Neural progenitor cell (in vitro differentiated cells): ENCODE measurements around the gene C16orf74. TPM values are rescaled to one million over a fixed set of nuclear protein-coding genes. Genes with fewer than 3 reads are reported as not detected.

Source experiments
- DNase-seq: peaks from one replicate; pipeline ENCODE4 v3.0.0-alpha.2; 2016; ENCODE audit warnings: low spot score
- H2AFZ ChIP-seq: fragments of 200-600 bp; sonication (generic); replicated peaks from 2 replicates; pipeline ENCODE4 v1.6.1; 2016; ENCODE audit warnings: antibody characterized with exemption
- H3F3A ChIP-seq: fragments of 200-600 bp; sonication (generic); 2 replicates; pipeline ENCODE4 v1.6.1; 2016; ENCODE audit warnings: antibody characterized with exemption, low read depth
- H3K27ac ChIP-seq: fragments of 200-600 bp; sonication (generic); 2 replicates; pipeline ENCODE4 v1.5.1; 2016; ENCODE audit warnings: mild to moderate bottlenecking
- H3K27me3 ChIP-seq: fragments of 200-600 bp; sonication (generic); 2 replicates; pipeline ENCODE4 v1.6.1; 2016; ENCODE audit warnings: mild to moderate bottlenecking, moderate library complexity
- H3K36me3 ChIP-seq: fragments of 200-600 bp; sonication (generic); 2 replicates; pipeline ENCODE4 v1.5.1; 2016
- H3K4me1 ChIP-seq: fragments of 200-600 bp; sonication (generic); 2 replicates; pipeline ENCODE4 v1.6.1; 2016; ENCODE audit warnings: mixed run types
- H3K4me2 ChIP-seq: fragments of 200-600 bp; sonication (generic); 2 replicates; pipeline ENCODE4 v1.6.1; 2016
- H3K4me3 ChIP-seq: fragments of 200-600 bp; sonication (generic); 2 replicates; pipeline ENCODE4 v1.5.1; 2016
- H3K79me2 ChIP-seq: fragments of 200-600 bp; sonication (generic); 2 replicates; pipeline ENCODE4 v1.6.1; 2016; ENCODE audit warnings: low read depth
- H3K9ac ChIP-seq: fragments of 200-600 bp; sonication (generic); 2 replicates; pipeline ENCODE4 v1.6.1; 2016
- H3K9me3 ChIP-seq: fragments of 200-600 bp; sonication (generic); 2 replicates; pipeline ENCODE4 v1.5.1; 2016; ENCODE audit warnings: low read depth
- H4K20me1 ChIP-seq: fragments of 200-600 bp; sonication (generic); 2 replicates; pipeline ENCODE4 v1.6.1; 2016; ENCODE audit warnings: low read depth
- H3K27ac Mint-ChIP-seq: 3 replicates; pipeline ENCODE4 v1.8.0; 2021; ENCODE audit warnings: mixed read lengths
- H3K27me3 Mint-ChIP-seq: 2 replicates; pipeline ENCODE4 v1.8.0; 2022; ENCODE audit warnings: low read depth, mild to moderate bottlenecking, inconsistent platforms, moderate library complexity, mixed read lengths; ENCODE audit not compliant: insufficient read depth
- H3K36me3 Mint-ChIP-seq: 3 replicates; pipeline ENCODE4 v1.8.0; 2021; ENCODE audit warnings: mixed read lengths
- H3K4me1 Mint-ChIP-seq: 3 replicates; pipeline ENCODE4 v1.8.0; 2021; ENCODE audit warnings: mixed read lengths
- H3K4me3 Mint-ChIP-seq: 3 replicates; pipeline ENCODE4 v1.8.0; 2021; ENCODE audit warnings: mild to moderate bottlenecking, moderate library complexity, mixed read lengths
- H3K9me3 Mint-ChIP-seq: 3 replicates; pipeline ENCODE4 v1.8.0; 2020; ENCODE audit warnings: mixed read lengths
- EZH2 ChIP-seq: fragments of 200-600 bp; sonication (generic); IDR thresholded peaks from 2 replicates; pipeline ENCODE4 v1.6.1; 2017; ENCODE audit warnings: antibody characterized with exemption, mild to moderate bottlenecking, moderate library complexity
- EZH2phosphoT487 ChIP-seq: fragments of 200-600 bp; sonication (generic); IDR thresholded peaks from 2 replicates; pipeline ENCODE4 v1.6.1; 2017; ENCODE audit warnings: antibody characterized with exemption
- total RNA-seq: library from RNA; depleted of rRNA; stranded (reverse); fragments of >200 nt; gene quantifications from 2 replicates; pipeline ENCODE4 v1.2.3, GENCODE V29; 2015; ENCODE audit warnings: low replicate concordance
- TF ChIP-seq, protein P1 (sequence below): fragments of 200-600 bp; sonication (generic); IDR thresholded peaks from 2 replicates; pipeline ENCODE4 v1.5.1; 2017; ENCODE audit warnings: antibody characterized with exemption, mild to moderate bottlenecking

Gene C16orf74
- total RNA-seq, 1 donor from 2014 or later, result not detected

DNA sequence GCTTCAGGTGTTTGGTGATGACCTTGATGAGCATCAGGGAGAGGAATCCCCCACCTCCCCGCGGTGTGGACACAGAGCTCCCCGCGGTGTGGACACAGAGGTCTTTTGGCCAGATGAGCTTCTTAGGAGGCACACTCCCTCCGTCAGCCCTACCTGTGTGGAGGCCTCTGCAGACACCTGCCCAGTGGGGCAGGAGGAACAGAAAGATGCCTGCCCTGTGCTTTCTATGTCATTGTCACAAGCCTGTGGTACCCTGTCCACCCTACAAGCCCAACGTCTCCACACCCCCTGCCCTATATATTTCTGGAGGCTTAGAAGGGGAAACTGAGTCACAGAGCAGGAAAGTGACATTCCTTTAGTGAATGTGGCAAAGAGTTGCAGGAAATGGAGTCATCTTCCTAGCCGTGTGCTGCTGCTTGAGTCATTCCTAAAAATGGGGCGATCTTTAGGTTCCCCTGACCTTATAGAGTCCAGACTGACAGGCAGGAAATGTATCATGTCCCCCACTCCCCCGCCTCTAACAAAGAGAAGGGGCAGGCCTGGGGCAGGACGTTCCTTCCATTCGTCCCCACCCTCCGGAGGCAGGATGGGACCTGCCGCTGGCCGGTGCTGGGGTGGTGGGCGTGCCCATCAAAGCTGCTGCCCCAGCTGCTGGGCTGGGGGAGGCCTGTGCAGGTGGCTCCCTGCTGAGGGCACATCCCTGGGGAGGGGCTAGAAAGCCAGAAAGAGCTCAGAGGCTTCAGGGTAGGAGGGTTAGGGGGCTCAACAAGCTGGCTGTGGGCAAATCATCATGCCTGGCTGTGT lies 1.0 kb upstream of the C16orf74 start:
- no peak for DNase-seq
- Histone ChIP-seq H3F3A (peaks cover 18% of the 10 kb centered on the region), H2AFZ (no peak overlapping the region), H4K20me1 (peaks cover 17% of the 10 kb centered on the region), H3K9me3 (no peaks in the 10 kb centered on the region), H3K4me1 (peaks cover 25% of the 10 kb centered on the region), H3K4me2 (peak overlapping the region; percentile 84), H3K9ac (no peak overlapping the region), H3K27ac (no peak overlapping the region), H3K4me3 (no peak overlapping the region), H3K36me3 (no peaks in the 10 kb centered on the region), H3K27me3 (peaks cover 50% of the 10 kb centered on the region), H3K79me2 (no peaks in the 10 kb centered on the region)
- Mint-ChIP-seq H3K4me1 (peaks cover 17% of the 10 kb centered on the region), H3K27ac (no peak overlapping the region), H3K9me3 (no peaks in the 10 kb centered on the region), H3K27me3 (peaks cover 19% of the 10 kb centered on the region), H3K36me3 (no peaks in the 10 kb centered on the region), H3K4me3 (peak overlapping the region; percentile 70)
- peak; percentile 29 for TF ChIP-seq EZH2
- TF ChIP-seq, protein P1, sequence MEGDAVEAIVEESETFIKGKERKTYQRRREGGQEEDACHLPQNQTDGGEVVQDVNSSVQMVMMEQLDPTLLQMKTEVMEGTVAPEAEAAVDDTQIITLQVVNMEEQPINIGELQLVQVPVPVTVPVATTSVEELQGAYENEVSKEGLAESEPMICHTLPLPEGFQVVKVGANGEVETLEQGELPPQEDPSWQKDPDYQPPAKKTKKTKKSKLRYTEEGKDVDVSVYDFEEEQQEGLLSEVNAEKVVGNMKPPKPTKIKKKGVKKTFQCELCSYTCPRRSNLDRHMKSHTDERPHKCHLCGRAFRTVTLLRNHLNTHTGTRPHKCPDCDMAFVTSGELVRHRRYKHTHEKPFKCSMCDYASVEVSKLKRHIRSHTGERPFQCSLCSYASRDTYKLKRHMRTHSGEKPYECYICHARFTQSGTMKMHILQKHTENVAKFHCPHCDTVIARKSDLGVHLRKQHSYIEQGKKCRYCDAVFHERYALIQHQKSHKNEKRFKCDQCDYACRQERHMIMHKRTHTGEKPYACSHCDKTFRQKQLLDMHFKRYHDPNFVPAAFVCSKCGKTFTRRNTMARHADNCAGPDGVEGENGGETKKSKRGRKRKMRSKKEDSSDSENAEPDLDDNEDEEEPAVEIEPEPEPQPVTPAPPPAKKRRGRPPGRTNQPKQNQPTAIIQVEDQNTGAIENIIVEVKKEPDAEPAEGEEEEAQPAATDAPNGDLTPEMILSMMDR, result no peak

DNA sequence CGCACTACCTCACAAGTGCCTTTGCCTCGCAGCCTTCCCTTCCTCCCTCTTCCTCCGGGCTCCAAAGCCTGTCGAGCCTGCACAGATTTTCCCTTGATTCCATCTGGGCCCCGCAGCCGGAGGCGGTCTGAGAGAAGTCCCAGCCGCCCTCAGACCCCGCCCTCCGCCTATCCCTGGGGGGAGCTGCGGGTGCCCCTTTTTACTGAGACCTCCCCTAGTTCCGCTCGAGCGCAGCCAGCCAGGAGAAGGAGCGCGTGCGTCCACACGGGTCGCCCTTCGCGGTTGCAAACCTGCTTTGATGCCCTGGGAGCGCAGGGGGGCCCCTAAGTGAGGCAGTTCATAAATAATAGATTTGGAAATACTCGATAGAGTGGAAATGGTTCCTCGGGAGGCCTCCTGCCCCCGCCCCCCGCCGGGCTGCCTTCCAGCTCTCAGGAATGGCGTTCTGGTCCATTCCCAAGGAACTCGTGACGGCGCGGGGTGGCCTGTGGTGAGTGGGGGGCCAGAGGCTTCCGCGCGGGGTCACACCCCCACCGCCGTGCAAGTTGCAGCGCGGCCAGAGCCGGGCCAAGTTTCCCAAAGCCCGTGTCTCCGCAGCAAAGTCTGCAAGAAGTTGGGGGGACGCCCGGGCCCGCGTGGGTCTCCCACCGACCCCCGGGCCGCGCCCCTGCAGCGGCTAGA lies 610 bp downstream of the C16orf74 start:
- Mint-ChIP-seq H3K27me3 (peaks cover 19% of the 10 kb centered on the region), H3K27ac (no peak overlapping the region), H3K4me3 (peak overlapping the region; percentile 87), H3K36me3 (no peaks in the 10 kb centered on the region), H3K9me3 (no peaks in the 10 kb centered on the region), H3K4me1 (peaks cover 11% of the 10 kb centered on the region)
- Histone ChIP-seq H3F3A (peaks cover 18% of the 10 kb centered on the region), H3K4me1 (peaks cover 27% of the 10 kb centered on the region), H3K9me3 (no peaks in the 10 kb centered on the region), H3K27ac (no peak overlapping the region), H3K4me3 (peak overlapping the region; percentile 71), H2AFZ (peak overlapping the region; percentile 92), H3K79me2 (no peaks in the 10 kb centered on the region), H3K27me3 (peaks cover 50% of the 10 kb centered on the region), H3K4me2 (peak overlapping the region; percentile 84), H3K9ac (no peak overlapping the region), H3K36me3 (no peaks in the 10 kb centered on the region), H4K20me1 (peaks cover 17% of the 10 kb centered on the region)
- TF ChIP-seq EZH2phosphoT487 (peak; percentile 59), EZH2 (peak; percentile 74)
- TF ChIP-seq, protein P1, result no peak
- DNase-seq, result peak; percentile 59

DNA sequence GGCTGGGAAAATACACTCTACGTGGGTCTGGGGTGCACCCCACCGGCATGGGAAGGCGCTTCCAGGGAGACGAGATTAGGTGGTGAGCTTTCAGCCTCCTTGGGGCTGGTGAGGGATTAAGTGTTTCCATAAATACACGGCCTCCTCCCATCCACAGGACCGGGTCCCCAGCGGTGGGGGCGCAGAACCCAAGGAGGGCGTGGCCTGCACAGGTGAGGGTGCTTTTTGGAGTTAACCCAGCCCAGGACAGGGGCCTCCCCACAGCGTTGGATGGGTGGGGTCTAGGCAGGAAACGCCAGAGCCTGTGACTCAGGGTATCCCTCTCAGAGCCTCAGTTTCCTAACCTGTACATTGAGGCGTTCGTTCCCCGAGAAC lies 1.1 kb downstream of the C16orf74 start:
- Mint-ChIP-seq H3K4me1 (peaks cover 11% of the 10 kb centered on the region), H3K36me3 (no peaks in the 10 kb centered on the region)

More for the DNA sequence above, 1.1 kb downstream of the C16orf74 start:
- TF ChIP-seq EZH2phosphoT487 (no peak), EZH2 (no peak)
- TF ChIP-seq, protein P1, result no peak
- Mint-ChIP-seq H3K9me3 (no peaks in the 10 kb centered on the region), H3K27me3 (peaks cover 19% of the 10 kb centered on the region), H3K4me3 (peak overlapping the region; percentile 87), H3K27ac (no peak overlapping the region)
- no peaks in the 10 kb centered on the region for H3K9me3 ChIP-seq
- no peaks in the 10 kb centered on the region for H3K79me2 ChIP-seq
- H3K27ac ChIP-seq, result no peak overlapping the region
- H3K36me3 ChIP-seq, result no peaks in the 10 kb centered on the region
- H3K9ac ChIP-seq, result no peak overlapping the region
- H3K4me2 ChIP-seq, result peak overlapping the region; percentile 84
- DNase-seq, result no peak
- H3K4me1 ChIP-seq, result peaks cover 27% of the 10 kb centered on the region
- peaks cover 50% of the 10 kb centered on the region for H3K27me3 ChIP-seq
- H2AFZ ChIP-seq, result peak overlapping the region; percentile 92
- peaks cover 17% of the 10 kb centered on the region for H4K20me1 ChIP-seq
- peaks cover 18% of the 10 kb centered on the region for H3F3A ChIP-seq
- H3K4me3 ChIP-seq, result peak overlapping the region; percentile 71
